ENCODE measurements around the gene SLC9A9. TPM values are rescaled to one million over a fixed set of nuclear protein-coding genes. Genes with fewer than 3 reads are reported as not detected.

Gene SLC9A9
- total and polyA plus RNA-seq, 7 donors: 1.3 to 5.4 (median 2.9) TPM

DNA sequence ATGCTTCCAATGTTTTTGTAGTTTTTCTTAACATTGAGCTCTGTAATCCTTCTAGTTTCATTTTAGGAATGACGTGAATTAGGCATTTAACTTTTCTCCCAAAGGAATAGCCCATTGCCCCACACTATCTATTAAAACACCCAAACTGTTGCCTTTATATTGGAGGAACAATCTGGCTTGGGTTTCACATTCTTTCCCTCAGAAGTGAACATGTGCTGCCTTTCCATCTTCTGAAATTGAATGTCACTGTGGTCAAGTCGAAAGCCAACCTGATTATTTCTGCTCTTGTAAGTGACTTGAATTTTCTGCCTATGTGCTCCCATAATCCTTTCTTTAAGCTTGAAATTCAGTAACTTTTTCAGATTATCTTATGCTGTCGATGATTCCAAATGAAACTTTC, 214.5 kb downstream of the SLC9A9 start:
- ATAC-seq (no peak), DNase-seq (no peak)
- Histone ChIP-seq H3K27me3 (ENCODE audit: insufficient read depth in 3 of 3, low read length in 2 of 3) (no peaks in the 10 kb centered on the region), H3K4me1 (no peaks in the 10 kb centered on the region), H3K36me3 (ENCODE audit: insufficient read depth in 1 of 2, low read depth in 1 of 2) (no peaks in the 10 kb centered on the region), H3K4me3 (no peak overlapping the region), H3K27ac (no peak overlapping the region), H3K9me3 (peaks cover 19% of the 10 kb centered on the region)
- TF ChIP-seq, protein P1, sequence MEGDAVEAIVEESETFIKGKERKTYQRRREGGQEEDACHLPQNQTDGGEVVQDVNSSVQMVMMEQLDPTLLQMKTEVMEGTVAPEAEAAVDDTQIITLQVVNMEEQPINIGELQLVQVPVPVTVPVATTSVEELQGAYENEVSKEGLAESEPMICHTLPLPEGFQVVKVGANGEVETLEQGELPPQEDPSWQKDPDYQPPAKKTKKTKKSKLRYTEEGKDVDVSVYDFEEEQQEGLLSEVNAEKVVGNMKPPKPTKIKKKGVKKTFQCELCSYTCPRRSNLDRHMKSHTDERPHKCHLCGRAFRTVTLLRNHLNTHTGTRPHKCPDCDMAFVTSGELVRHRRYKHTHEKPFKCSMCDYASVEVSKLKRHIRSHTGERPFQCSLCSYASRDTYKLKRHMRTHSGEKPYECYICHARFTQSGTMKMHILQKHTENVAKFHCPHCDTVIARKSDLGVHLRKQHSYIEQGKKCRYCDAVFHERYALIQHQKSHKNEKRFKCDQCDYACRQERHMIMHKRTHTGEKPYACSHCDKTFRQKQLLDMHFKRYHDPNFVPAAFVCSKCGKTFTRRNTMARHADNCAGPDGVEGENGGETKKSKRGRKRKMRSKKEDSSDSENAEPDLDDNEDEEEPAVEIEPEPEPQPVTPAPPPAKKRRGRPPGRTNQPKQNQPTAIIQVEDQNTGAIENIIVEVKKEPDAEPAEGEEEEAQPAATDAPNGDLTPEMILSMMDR (IDR thresholded peaks at IDR 0.05): no peak
- 42 to 58% (median 52%) methylated on average over 3 of the region's 3 CpGs for WGBS, 3 donors
- intact Hi-C loops (cut with DNase I): no loop called here

DNA sequence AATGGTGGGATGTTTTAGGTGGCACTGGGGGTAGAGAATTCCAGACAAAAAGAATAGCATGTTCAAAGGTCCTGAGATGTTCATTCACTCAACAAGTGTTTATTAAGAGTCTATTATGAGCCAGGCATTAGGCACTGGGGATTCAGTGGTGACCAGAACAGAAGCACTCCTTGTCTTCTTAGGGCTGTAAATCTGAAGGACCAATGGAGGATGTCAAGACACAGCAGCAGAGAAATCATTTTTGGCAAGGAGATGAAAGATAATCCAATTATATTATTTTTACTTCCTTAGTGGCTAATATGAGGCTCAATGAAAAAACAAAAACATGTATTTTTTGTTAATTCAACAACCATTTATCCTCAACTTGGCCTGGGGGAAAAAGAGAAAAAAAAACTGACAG, 218.5 kb downstream of the SLC9A9 start:
- no peaks in the 10 kb centered on the region for H3K27me3 ChIP-seq (ENCODE audit: insufficient read depth in 3 of 3, low read length in 2 of 3)
- H3K4me3 ChIP-seq: no peak overlapping the region
- H3K36me3 ChIP-seq (ENCODE audit: insufficient read depth in 1 of 2, low read depth in 1 of 2): no peaks in the 10 kb centered on the region
- no peak for DNase-seq
- H3K9me3 ChIP-seq: no peaks in the 10 kb centered on the region
- no peak overlapping the region for H3K27ac ChIP-seq
- TF ChIP-seq, protein P1 (IDR thresholded peaks at IDR 0.05): no peak
- intact Hi-C loops (cut with DNase I): no loop called here
- ATAC-seq: no peak
- H3K4me1 ChIP-seq: no peaks in the 10 kb centered on the region

GRCh38 chr3:143628971-143629370, 219.3 kb downstream of the SLC9A9 start:
- no peak for DNase-seq
- H3K27me3 ChIP-seq (ENCODE audit: insufficient read depth in 3 of 3, low read length in 2 of 3): no peaks in the 10 kb centered on the region
- H3K4me3 ChIP-seq: no peak overlapping the region
- ATAC-seq: no peak
- H3K9me3 ChIP-seq: no peaks in the 10 kb centered on the region
- H3K4me1 ChIP-seq: no peaks in the 10 kb centered on the region
- intact Hi-C loops (cut with DNase I): no loop called here
- H3K27ac ChIP-seq: no peak overlapping the region
- WGBS, 3 donors: 82 to 86% (median 86%) methylated on average over 3 of the region's 3 CpGs
- TF ChIP-seq, protein P1 (IDR thresholded peaks at IDR 0.05): no peak
- H3K36me3 ChIP-seq (ENCODE audit: insufficient read depth in 1 of 2, low read depth in 1 of 2): no peaks in the 10 kb centered on the region

DNA sequence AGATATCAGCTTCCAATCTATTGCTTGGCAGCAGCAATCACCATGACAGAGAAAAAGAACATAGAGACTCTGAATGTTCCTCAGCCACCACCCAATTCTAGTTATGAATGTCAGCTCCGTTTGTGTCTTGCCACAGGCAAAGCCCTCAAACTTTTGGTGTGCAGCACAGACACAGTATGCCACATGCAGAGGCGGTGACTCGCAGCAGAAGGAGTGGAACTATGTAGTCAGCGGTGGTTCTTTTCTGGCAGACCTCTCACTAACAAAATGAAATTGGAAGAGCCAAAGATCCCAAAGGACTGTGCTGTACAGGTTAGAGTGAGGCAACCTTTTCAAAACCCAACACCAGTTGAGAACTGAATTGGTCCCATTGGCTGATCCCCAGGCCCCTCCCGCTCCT, 220.9 kb downstream of the SLC9A9 start:
- 90% methylated on average over 5 of the region's 5 CpGs for WGBS, 3 donors
- intact Hi-C loops (cut with DNase I): no loop called here
- H3K4me1 ChIP-seq: no peaks in the 10 kb centered on the region
- H3K4me3 ChIP-seq: no peak overlapping the region
- TF ChIP-seq, protein P1 (IDR thresholded peaks at IDR 0.05): no peak
- no peaks in the 10 kb centered on the region for H3K36me3 ChIP-seq (ENCODE audit: insufficient read depth in 1 of 2, low read depth in 1 of 2)
- ATAC-seq (no peak), DNase-seq (no peak)
- no peak overlapping the region for H3K27ac ChIP-seq
- H3K27me3 ChIP-seq (ENCODE audit: insufficient read depth in 3 of 3, low read length in 2 of 3): no peaks in the 10 kb centered on the region
- no peaks in the 10 kb centered on the region for H3K9me3 ChIP-seq

DNA sequence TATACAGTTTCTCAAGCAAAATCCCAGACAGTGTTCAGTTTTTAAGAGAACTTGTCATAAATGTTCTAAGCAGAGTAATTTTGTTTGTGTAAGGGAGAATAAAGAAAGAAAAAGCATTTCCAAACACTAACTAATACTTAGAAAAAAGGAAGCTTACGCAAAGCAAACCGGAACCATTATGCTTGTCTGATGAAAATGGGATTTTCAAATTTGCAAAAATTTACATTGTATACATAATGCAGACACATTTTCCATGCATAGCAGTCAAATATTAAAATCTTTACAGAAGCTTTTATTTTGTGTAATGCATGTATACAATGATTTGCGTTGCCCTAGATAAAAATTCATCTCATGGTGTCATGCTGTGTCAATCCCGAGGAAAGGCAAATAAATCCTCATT, 229.0 kb downstream of the SLC9A9 start:
- DNase-seq (no peak), ATAC-seq (no peak)
- Histone ChIP-seq H3K27ac (no peak overlapping the region), H3K27me3 (ENCODE audit: insufficient read depth in 3 of 3, low read length in 2 of 3) (no peaks in the 10 kb centered on the region), H3K4me1 (no peaks in the 10 kb centered on the region), H3K36me3 (ENCODE audit: insufficient read depth in 1 of 2, low read depth in 1 of 2) (no peaks in the 10 kb centered on the region), H3K9me3 (no peaks in the 10 kb centered on the region), H3K4me3 (no peak overlapping the region)
- TF ChIP-seq, protein P1 (IDR thresholded peaks at IDR 0.05): no peak
- intact Hi-C loops (cut with DNase I): no loop called here
- WGBS, 3 donors: 80 to 91% (median 90%) methylated on average over 4 of the region's 4 CpGs

Measured in psoas muscle (tissue), 8 donors.